ENCODE measurements around the gene PHAX.
"Not testable (repeated sequence)": the region's sequence is repeated elsewhere in the genome, so short reads cannot be mapped to it uniquely, and the experiment has no call there.

PHAX gene

DNA sequence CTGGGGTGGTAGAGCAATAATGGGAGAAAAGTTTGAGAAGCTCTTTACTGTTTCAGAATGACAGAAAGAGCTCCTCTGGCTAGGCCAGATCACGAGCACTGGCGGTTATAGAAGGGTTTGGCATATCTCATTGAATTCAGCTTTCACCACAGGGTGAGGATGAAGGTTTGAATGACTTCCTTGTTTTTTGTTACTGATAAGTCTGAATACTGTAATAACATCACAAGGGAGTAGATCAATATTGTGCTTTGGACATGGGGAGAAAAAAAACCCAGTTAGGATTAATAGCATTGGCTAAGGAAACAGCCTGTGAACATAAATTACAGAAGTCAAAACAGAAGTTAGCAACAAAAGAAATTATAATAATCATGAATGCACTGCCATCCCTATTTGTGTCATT, 9.4 kb downstream of the PHAX start:
- no peak for DNase-seq

DNA sequence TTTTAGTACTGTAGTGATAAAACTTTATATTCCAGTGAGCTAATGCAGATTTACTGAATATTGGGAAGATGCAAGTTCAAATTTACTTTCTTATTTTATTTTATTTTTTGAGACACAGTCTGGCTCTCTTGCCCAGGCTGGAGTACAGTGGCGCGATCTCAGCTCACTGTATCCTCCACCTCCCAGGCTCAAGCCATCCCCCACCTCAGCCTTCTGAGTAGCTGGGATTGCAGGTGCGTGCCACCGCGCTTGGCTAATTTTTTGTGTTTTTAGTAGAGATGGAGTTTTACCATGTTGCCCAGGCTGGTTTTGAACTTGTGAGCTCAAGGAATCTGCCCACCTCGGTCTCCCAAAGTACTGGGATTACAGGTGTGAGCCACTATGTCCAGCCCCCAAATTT, 9.9 kb downstream of the PHAX start:
- no peak for DNase-seq

GRCh38 chr5:126613941-126614592, 13.3 kb downstream of the PHAX start:
- DNase-seq, result no peak

DNA sequence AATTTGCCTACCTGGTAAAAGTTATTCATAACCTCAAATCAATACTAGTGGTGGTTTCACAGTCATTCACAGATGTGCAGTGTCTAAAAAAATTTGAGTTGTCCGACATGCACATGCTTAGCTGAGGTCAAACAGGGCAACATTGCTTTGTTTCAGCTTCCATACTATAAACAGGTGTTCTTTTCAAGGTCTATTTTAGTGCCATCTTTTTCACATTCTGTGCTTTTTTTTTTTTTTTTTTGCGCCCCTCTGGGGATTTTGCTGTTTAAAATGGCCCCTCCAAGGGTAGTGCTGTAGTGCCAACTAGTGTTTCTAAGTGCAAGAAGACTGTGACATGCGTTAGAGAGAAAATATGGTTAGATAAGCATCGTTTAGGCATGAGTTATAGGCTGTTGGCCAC, 14.5 kb downstream of the PHAX start:
- no peak for DNase-seq

DNA sequence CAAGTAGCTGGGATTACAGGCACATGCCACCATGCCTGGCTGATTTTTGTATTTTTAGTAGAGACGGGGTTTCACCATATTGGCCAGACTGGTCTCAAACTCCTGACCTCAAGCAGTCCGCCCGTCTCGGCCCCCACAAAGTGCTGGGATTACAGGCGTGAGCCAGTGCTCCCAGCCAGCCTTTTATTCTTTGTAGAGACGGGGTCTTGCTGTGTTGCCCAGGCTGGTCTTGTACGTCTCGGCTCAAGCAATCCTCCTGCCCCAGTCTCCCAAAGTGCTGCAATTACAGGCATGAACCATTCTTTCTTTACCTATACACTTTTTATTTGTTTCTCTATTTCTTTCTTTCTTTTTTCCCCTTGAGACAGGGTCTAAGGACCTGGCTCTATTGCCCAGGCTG, 16.9 kb downstream of the PHAX start:
- not testable (repeated sequence) for DNase-seq

- no peak for DNase-seq
Measured at GRCh38 chr5:126619781-126620180, 19.0 kb downstream of the PHAX start.

- no peak for DNase-seq
Measured at GRCh38 chr5:126624534-126624933, 23.8 kb downstream of the PHAX start.

GRCh38 chr5:126628102-126628501, 27.4 kb downstream of the PHAX start:
- no peak for DNase-seq

DNA sequence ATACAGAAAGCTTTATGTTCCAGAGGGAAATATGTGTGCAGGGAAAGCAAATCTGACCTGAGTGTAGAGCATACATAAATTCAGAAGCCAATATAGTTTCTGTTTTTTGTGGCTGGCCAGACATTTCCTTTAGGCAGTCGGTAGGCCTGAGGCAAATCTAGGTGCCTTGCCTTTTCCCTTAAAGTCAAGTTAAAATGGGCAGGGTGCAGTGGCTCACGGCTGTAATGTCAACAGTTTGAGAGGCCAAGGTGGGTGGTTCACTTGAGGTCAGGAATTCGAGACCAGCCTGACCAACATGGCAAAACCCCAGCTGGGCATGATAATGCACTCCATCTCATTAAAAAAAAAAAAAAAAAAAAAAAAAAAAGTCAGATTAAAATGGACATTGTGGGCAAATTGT, 31.2 kb downstream of the PHAX start:
- DNase-seq, result no peak

DNA sequence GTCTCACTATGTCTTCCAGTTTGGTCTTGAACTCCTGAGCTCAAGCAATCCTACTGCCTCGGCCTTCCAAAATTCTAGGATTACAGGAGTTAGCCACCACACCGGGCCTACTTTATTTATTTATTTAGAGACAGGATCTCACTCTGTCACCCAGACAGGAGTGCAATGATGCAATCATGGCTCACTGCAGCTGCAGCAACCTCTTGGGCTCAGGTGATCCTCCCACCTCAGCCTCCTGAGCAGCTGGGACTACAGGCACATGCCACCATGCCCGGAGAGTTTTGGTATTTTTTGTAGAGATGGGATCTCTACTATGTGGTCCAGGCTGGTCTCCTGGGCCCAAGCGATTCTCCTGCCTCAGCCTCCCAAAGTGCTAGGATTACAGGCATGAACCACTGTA, 32.8 kb downstream of the PHAX start:
- DNase-seq, result no peak

- DNase-seq, result no peak
Measured at GRCh38 chr5:126635585-126635984, 34.8 kb downstream of the PHAX start.

- DNase-seq, result no peak
Measured at GRCh38 chr5:126636956-126637355, 36.2 kb downstream of the PHAX start.

- no peak for DNase-seq
Measured at GRCh38 chr5:126640866-126641265, 40.1 kb downstream of the PHAX start.

GRCh38 chr5:126641387-126641786, 40.6 kb downstream of the PHAX start:
- no peak for DNase-seq

- no peak for DNase-seq
Measured at GRCh38 chr5:126645132-126645531, 44.4 kb downstream of the PHAX start.

DNA sequence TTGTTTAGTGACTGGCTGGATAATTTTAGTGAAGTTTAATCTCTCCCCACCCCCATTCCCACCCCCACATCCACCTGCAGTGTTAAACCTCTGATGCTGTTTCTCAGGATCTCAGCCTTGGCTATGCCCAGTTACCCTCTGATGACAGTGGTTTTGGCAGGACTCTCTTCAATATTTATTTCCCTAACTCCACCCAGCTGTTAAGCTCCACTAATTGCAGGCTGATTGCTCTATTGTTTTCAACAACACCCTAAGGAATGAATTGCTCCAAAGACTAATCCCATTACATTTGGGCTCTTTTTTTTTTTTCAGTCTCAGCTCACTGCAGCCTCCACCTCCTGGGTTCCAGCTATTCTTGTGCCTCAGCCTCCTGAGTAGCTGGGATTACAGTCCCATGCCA, 46.3 kb downstream of the PHAX start:
- no peak for DNase-seq

DNA sequence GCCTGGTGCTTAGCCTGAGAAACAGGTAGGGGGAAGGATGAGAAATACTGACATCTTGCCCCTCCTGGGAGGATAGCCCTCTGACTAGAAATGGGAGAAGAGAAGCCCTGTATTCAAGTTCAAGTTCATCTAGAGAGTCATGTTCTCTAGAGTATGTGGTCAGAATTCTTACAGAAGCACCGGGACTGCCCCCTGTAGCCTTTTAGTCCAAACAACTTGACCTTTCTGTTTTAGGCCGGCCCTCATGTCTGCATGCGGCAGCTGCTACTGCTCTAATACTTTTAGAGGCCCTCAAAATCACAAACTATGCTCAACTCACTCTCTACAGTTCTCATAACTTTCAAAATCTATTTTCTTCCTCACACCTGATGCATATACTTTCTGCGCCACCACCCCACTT, 47.7 kb downstream of the PHAX start:
- no peak for DNase-seq

GRCh38 chr5:126649057-126649456, 48.3 kb downstream of the PHAX start:
- DNase-seq, result not testable (repeated sequence)

- DNase-seq, result not testable (repeated sequence)
Measured at GRCh38 chr5:126649709-126650108, 49.0 kb downstream of the PHAX start.

GRCh38 chr5:126650463-126650862, 49.7 kb downstream of the PHAX start:
- no peak for DNase-seq

GRCh38 chr5:126651013-126651577, 50.3 kb downstream of the PHAX start:
- no peak for DNase-seq

DNA sequence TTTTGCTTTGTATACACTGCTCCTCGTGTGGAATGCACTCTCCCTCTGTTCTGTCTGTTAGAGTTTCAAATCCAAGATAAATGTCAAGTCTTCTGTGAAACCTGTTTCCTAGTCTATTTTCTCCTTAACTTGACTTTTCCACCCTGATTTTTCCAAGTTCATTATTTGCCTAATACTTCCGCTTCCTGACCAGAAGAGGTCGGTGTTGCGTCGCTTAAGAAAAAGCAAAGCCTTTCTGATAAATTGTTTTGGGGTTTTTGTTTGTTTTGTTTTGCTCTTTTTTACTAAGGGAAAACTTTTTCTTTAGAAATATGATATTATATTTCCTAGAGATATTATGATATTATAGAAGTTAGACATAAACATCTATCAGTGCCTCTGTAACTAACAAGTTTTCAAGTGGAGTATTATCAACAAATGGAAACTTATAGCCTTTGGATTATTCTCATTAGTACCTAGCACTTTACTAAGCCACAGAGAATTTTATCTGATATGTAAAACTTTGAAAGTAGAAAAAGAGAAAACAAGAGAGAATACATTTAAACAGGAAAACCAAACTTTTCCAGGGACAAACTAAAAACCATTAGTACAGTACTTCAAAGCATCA, 55.8 kb downstream of the PHAX start:
- no peak for DNase-seq

DNA sequence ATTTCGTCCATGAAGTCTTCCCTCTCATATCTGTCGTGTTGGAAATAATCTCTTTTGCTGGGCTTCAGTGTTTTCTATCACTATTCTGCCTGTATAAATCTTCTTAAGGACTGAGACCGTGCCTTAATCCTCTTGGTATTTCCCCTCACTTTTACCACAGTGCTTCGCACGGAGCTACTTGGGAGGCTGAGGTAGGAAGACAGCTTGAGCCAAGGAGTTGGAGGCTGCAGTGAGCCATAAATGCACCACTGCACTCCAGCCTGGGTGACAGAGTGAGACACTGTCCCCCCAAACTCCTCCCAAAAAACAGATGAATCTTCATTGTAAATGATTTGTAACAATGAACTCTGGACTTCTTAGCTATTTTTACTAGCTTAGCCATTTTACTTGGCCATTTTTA, 57.8 kb downstream of the PHAX start:
- no peak for DNase-seq

- no peak for DNase-seq
Measured at GRCh38 chr5:126659805-126660482, 59.2 kb downstream of the PHAX start.
